Ammon's horn (tissue), 1 donor: ENCODE results near the gene CYP26A1.
A peak's percentile ranks its signal among the peaks of the same experiment; 100 is the strongest.
"Not testable (repeated sequence)": the region's sequence is repeated elsewhere in the genome, so short reads cannot be mapped to it uniquely, and the experiment has no call there.

ENCODE experiments used
- DNase-seq: peaks from one replicate; pipeline ENCODE4 v3.0.0-alpha.2; 2016; ENCODE audit warnings: low spot score

The CYP26A1 gene

DNA sequence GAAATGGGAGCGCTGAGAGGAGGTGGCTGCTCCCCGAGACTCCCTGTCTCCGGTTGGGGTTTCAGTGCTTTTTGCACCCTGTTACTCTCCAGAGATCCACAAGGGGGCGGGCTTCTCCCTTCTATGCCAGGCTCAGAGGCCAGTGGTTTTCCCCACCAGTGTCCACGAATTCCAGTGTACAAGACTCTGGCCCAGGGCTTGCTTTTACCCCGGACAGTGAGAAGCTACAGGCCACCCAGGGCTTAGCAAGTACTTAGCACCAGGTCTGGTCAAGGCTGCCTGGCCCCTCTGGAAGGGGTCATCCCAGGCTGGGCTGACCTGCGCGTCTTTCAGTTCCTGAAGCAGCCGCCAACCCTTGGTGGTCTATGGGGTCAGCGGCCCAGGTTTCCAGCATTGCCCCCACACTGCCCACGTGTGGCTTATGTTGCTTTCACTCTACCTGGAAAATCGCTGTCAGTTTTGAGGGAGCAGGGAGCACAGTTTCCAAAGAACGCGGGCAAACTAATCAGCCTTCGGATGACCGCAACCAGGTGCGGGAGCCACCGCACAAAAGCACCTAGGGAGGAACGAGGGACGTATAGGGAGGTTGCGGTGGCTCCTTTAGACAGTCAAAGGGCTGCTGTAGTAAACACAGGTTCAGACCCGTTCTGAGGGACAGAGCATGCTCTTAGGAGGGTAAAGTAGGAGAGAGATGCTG lies 6.8 kb downstream of the CYP26A1 start:
- peak; percentile 62 for DNase-seq

DNA sequence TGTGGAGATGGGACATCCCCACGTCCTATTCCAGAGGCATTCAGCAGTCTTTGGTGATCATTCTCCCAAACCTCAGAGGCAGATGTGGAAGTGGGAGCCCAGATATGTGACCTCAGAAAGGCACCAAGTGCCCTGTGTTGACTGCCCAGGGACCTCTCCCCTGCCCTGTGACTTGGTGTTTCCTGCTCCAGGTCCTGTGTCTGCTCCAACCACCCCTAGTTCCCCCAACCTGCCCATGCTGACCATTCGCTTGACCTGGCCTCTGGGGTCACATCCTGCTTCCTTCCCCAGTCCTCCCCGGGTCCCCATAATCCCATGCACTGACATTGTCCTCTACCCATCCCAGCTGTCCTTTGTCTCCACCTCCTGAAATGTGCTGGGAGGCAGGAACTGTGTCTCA lies 7.6 kb downstream of the CYP26A1 start:
- no peak for DNase-seq

DNA sequence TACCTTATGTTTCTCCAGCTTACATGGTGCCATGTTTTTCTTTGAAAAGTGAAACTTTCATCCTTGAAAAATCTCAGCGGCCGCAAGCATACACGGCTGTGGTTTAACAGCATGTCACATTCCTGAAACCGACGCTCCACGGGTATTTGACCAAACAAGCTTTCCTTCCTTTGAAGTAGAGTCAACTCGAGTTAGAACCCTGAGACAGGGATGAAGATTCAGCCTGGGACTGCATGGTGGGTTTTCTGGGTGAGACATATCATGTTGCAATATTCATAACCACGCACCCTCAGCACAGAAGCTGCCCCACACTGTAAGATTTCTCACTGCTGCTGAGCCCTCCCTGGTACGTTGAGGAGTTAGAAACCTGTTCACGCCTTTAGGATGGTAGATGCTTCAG lies 8.1 kb downstream of the CYP26A1 start:
- DNase-seq = no peak

GRCh38 chr10:93083743-93084539 lies 10.2 kb downstream of the CYP26A1 start:
- DNase-seq = no peak

- no peak for DNase-seq
Measured at GRCh38 chr10:93085272-93085859, 11.7 kb downstream of the CYP26A1 start.

DNA sequence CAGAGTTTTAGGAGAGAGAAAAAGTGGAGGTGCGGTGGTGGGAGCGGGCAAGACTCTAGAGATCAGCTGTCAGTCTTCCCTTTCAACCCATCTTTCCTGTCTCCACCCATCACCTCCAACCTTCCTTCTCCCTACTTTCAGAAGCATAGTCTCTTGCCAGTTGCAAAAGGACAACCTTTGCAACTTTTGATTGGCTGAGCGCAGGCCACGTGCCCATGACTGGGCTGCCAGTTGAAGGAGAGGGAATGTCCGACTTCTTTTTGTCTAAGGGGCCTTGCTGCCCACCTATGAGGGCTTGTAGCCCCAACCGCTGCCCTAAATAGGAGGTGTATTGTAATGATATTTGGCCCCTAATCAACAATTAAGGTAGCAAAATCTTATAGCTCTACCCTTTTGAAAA lies 12.6 kb downstream of the CYP26A1 start:
- DNase-seq = no peak

DNA sequence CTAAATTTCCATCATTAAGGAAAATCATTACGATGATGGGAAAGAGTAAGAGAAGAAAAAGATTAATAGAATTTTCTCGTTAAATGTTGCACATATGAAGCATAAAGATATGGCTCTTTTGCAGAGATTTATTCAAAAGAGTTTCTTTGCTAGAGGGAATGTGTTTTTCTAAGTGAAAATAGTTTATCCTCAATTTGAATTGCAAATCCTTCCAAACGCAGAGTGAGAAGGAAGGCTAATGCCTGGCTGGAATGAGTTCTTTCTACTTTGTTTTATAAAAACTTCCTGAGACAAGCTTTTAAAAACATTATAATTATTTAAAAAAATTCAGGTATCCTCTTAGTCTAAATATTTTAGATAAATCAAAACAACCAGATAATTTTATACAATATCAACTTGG lies 14.2 kb downstream of the CYP26A1 start:
- DNase-seq = no peak

- no peak for DNase-seq
Measured at GRCh38 chr10:93088466-93088865, 14.8 kb downstream of the CYP26A1 start.

DNA sequence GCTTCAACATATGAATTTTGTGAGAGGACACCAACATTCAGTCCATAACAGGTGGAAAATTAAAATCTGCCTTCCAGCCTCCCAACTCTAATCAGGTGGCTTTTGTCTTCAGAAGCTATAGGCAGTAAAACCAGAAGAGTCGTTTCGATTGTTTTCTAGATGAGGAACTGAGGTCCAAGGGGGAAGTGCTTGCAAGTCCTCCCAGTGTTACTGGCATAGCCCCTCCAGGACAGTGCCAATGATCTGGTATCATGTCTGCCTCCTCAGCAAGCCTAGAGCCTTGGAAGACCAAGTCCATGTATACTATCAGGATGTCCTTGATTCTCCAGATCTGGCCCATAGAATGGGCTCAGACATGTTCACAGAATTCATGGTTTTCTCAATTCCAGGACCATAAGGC lies 16.9 kb downstream of the CYP26A1 start:
- DNase-seq = no peak

- no peak for DNase-seq
Measured at GRCh38 chr10:93091960-93092359, 18.3 kb downstream of the CYP26A1 start.

- no peak for DNase-seq
Measured at GRCh38 chr10:93095225-93095624, 21.5 kb downstream of the CYP26A1 start.

- DNase-seq = no peak
Measured at GRCh38 chr10:93096901-93097300, 23.2 kb downstream of the CYP26A1 start.

- DNase-seq = no peak
Measured at GRCh38 chr10:93097386-93097785, 23.7 kb downstream of the CYP26A1 start.

DNA sequence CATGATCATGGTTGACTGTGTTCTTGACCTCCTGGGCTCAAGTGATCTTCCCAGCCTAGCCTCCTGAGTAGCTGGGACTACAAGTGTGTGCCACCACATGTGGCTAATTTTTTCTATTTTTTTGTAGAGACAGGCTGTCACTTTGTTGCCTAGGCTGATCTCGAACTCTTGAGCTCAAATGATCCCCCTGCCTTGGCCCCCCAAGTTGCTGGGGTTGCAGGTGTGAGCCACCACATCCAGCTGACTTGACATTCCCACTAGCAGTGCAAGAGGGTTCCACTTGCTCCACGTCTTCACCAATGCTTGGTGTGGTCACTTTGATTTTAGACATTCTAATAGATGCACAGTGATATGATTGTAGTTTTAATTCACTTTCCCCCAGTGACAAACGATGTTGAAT lies 25.1 kb downstream of the CYP26A1 start:
- DNase-seq = no peak

DNA sequence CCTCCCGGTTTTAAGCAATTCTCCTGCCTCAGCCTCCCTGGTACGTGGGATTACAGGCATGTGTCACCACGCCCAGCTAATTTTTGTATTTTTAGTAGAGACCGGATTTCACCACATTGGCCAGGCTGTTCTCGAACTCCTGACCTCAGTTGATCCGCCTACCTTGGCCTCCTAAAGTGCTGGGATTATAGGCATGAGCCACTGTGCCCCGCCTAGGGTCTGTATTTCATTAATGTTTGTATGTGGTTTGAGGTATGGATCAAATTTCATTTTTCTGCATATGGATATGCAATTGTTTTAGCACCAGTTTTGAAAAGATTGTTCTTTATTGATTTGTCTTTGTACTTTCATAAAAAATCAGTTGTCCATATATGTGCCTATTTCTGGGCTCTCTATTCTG lies 26.0 kb downstream of the CYP26A1 start:
- no peak for DNase-seq

GRCh38 chr10:93101148-93101547 lies 27.5 kb downstream of the CYP26A1 start:
- not testable (repeated sequence) for DNase-seq

GRCh38 chr10:93103953-93104352 lies 30.3 kb downstream of the CYP26A1 start:
- DNase-seq = no peak

DNA sequence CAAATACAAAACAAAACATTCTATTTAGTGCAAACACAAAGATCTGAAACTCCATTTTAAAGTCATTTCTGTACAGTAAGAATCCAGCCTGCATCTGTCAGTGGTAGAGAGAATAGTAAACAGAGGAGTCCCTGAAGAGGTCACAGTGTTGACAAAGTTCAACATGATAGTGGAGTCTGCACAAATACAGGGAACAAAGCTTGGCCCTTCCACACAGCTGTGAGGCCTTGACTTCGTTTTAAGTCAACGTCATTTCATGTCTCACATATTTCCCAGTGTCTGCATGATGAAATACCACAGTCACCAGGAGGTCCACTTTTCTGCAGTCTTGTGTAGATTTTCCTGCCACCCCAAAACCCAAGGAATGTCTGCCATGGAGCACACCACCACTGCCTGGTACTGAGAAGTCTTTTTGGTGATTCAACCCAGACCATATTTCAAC lies 33.0 kb downstream of the CYP26A1 start:
- DNase-seq = no peak

GRCh38 chr10:93110472-93111146 lies 36.9 kb downstream of the CYP26A1 start:
- DNase-seq = no peak

DNA sequence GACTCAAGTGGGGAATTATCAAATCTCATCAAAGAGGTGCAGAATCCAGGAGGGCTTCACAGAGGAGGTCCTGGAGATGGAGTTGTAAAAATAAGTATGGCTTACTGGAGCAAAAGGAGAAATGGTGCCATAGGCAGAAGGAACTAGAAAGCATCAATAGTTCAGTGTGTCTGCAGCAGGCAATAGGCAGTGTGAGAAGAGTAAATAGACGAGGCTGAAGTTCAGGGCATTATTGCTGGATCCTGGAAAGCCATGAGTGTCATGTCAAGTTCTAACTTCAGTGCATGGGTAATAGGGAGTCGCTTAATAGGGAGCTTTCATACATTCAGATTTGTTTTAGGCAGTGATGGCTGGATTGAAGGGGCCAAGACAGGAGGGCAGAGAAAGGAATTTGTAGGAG lies 39.3 kb downstream of the CYP26A1 start:
- DNase-seq = no peak

- peak; percentile 40 for DNase-seq
Measured at GRCh38 chr10:93115661-93116383, 42.1 kb downstream of the CYP26A1 start.

DNA sequence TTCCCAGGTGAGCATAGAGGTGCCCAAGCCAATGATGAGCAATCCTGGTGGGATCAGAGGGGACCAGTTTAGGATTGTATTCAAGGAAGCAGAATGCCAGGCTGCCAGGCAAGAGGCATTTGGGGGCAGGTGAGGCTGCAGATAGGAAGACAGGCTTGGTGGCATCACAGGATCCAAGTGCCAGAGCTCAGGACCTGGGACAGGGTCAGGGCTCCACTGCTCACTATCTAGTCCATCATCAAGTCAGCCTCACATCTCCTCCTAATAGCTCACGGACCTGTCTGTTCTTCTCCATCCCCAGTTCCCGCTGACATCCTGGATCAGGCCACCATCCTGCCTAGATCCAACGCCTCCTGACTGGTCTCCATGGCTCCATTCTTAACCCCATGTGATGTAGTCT lies 47.6 kb downstream of the CYP26A1 start:
- DNase-seq = no peak
